NCI-H774 (cell line): ENCODE data around the gene CYP4F22.
A peak's percentile ranks its signal among the peaks of the same experiment; 100 is the strongest.

ENCODE experiments used
- DNase-seq: peaks from one replicate; lab custom pipeline; 2025; lab: John Stamatoyannopoulos, UW

Gene CYP4F22

GRCh38 chr19:15534957-15535864, 26.9 kb downstream of the CYP4F22 start:
- no peak for DNase-seq

- DNase-seq = no peak
Measured at GRCh38 chr19:15536350-15536749, 28.0 kb downstream of the CYP4F22 start.

- no peak for DNase-seq
Measured at GRCh38 chr19:15538774-15539173, 30.4 kb downstream of the CYP4F22 start.

- DNase-seq = no peak
Measured at GRCh38 chr19:15539638-15540037, 31.3 kb downstream of the CYP4F22 start.

GRCh38 chr19:15540435-15540834, 32.1 kb downstream of the CYP4F22 start:
- no peak for DNase-seq

- DNase-seq = no peak
Measured at GRCh38 chr19:15544283-15544682, 36.0 kb downstream of the CYP4F22 start.

GRCh38 chr19:15544970-15545369, 36.6 kb downstream of the CYP4F22 start:
- DNase-seq = no peak

GRCh38 chr19:15548648-15549047, 40.3 kb downstream of the CYP4F22 start:
- DNase-seq = no peak

- no peak for DNase-seq
Measured at GRCh38 chr19:15549581-15549980, 41.3 kb downstream of the CYP4F22 start.

GRCh38 chr19:15550273-15550672, 41.9 kb downstream of the CYP4F22 start:
- DNase-seq = no peak

GRCh38 chr19:15550929-15551292, 42.6 kb downstream of the CYP4F22 start:
- no peak for DNase-seq

- DNase-seq = peak; percentile 60
Measured at GRCh38 chr19:15551293-15552004, 43.1 kb downstream of the CYP4F22 start.

GRCh38 chr19:15555021-15555420, 46.7 kb downstream of the CYP4F22 start:
- DNase-seq = no peak

GRCh38 chr19:15555759-15556633, 47.7 kb downstream of the CYP4F22 start:
- peak; percentile 87 for DNase-seq

- DNase-seq = no peak
Measured at GRCh38 chr19:15556634-15557181, 48.4 kb downstream of the CYP4F22 start.

GRCh38 chr19:15557223-15557622, 48.9 kb downstream of the CYP4F22 start:
- no peak for DNase-seq

GRCh38 chr19:15562145-15562544, 53.8 kb downstream of the CYP4F22 start:
- no peak for DNase-seq

GRCh38 chr19:15562861-15563260, 54.5 kb downstream of the CYP4F22 start:
- DNase-seq = no peak

GRCh38 chr19:15563325-15563794, 55.0 kb downstream of the CYP4F22 start:
- peak; percentile 27 for DNase-seq

- DNase-seq = no peak
Measured at GRCh38 chr19:15563931-15564330, 55.6 kb downstream of the CYP4F22 start.

- DNase-seq = no peak
Measured at GRCh38 chr19:15564534-15565168, 56.3 kb downstream of the CYP4F22 start.
